Measurements from ENCODE around the gene RASA4B.
"Not testable (repeated sequence)": the region's sequence is repeated elsewhere in the genome, so short reads cannot be mapped to it uniquely, and the experiment has no call there.

- not testable (repeated sequence) for TF ChIP-seq CTCF, POLR2AphosphoS5 (IDR thresholded peaks at IDR 0.05)
These were observed 35.6 kb downstream of the RASA4B start for GRCh38 chr7:102481962-102482361.
